GM12801 (cell line): ENCODE results near the gene MRPL41.

Experiments
- CTCF ChIP-seq: IDR thresholded peaks from one replicate; pipeline ENCODE4 v1.5.1; 2011; ENCODE audit warnings: control low read depth; ENCODE audit not compliant: insufficient read length; ENCODE audit errors: extremely low read depth

The MRPL41 gene

GRCh38 chr9:137558127-137558526 is 6.4 kb downstream of the MRPL41 start:
- no peak for TF ChIP-seq CTCF

- no peak for TF ChIP-seq CTCF
Observed at GRCh38 chr9:137564134-137564533, 12.5 kb downstream of the MRPL41 start.

GRCh38 chr9:137564817-137565411 is 13.2 kb downstream of the MRPL41 start:
- no peak for TF ChIP-seq CTCF

GRCh38 chr9:137569609-137570203 is 18.0 kb downstream of the MRPL41 start:
- TF ChIP-seq CTCF = no peak

- TF ChIP-seq CTCF = no peak
Observed at GRCh38 chr9:137570566-137570965, 18.9 kb downstream of the MRPL41 start.

GRCh38 chr9:137574192-137574591 is 22.5 kb downstream of the MRPL41 start:
- no peak for TF ChIP-seq CTCF

- no peak for TF ChIP-seq CTCF
Observed at GRCh38 chr9:137575364-137575715, 23.7 kb downstream of the MRPL41 start.
